Peyer's patch (tissue), 4 donors: ENCODE measurements around the gene CPEB4.

Source experiments
- POLR2A ChIP-seq, 2 donors: fragments of 450-650 bp; IDR thresholded peaks; one replicate each; pipeline ENCODE4 v1.5.1; 2017; ENCODE audit warnings: antibody characterized with exemption in 2 of 2, mild to moderate bottlenecking in 2 of 2, moderate library complexity in 2 of 2
- TF ChIP-seq, protein P1 (sequence below), 6 experiments: fragments of 450-650 bp in 4 of 6; fragments of 200-600 bp in 2 of 6; sonication (generic) in 1 of 6; IDR thresholded peaks; one replicate each; pipeline ENCODE4 v1.5.1; 2017 to 2019; ENCODE audit warnings: antibody characterized with exemption in 6 of 6, mild to moderate bottlenecking in 3 of 6, moderate library complexity in 1 of 6

DNA sequence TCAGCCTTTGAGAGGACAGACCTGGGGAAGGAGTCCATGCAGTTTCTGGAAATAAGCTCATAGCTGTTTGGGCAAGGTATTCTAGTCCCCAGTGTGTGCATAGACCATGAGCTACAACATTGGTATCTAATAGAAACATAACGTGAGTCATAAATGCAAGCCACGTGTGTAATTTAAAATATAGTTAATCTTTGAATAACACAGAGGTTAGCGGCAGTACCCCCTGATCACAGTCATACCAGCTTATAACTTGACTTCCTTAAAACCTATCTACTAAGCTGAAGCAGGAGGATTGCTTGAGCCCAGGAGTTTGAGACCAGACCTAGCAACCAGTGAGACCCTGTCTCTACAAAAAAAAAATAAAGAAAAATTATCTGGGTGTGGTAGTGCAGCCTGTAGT, 46.4 kb upstream of the CPEB4 start:
- TF ChIP-seq, protein P1, sequence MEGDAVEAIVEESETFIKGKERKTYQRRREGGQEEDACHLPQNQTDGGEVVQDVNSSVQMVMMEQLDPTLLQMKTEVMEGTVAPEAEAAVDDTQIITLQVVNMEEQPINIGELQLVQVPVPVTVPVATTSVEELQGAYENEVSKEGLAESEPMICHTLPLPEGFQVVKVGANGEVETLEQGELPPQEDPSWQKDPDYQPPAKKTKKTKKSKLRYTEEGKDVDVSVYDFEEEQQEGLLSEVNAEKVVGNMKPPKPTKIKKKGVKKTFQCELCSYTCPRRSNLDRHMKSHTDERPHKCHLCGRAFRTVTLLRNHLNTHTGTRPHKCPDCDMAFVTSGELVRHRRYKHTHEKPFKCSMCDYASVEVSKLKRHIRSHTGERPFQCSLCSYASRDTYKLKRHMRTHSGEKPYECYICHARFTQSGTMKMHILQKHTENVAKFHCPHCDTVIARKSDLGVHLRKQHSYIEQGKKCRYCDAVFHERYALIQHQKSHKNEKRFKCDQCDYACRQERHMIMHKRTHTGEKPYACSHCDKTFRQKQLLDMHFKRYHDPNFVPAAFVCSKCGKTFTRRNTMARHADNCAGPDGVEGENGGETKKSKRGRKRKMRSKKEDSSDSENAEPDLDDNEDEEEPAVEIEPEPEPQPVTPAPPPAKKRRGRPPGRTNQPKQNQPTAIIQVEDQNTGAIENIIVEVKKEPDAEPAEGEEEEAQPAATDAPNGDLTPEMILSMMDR (IDR thresholded peaks at IDR 0.05): no peak
- no peak for TF ChIP-seq POLR2A (IDR thresholded peaks at IDR 0.05)
